HepG2 (cell line): ENCODE data around the gene SCO1. TPM values are rescaled to one million over a fixed set of nuclear protein-coding genes. Genes with fewer than 3 reads are reported as not detected.

Experiments
- ATAC-seq: fragments of 200-7000 bp; cut with Tn5 transposase; 3 replicates; pipeline ENCODE4 v1.9.1; 2020; ENCODE audit warnings: mild to moderate bottlenecking, moderate library complexity
- BruUV-seq: library from RNA; stranded (reverse); fragments of 400-500 nt; replicated peaks from 2 replicates; lab custom pipeline; 2021; lab: Mats Ljungman, UMichigan
- CTCF ChIA-PET: fragments of 300-600 bp; formaldehyde crosslinking; extraction: SDS; loops from one replicate; lab custom pipeline; 2021; ENCODE audit warnings: low total read pairs, inconsistent platforms, low intra/inter-chr PET ratio; lab: Yijun Ruan, JAX
- POLR2A ChIA-PET: fragments of 350-600 bp; sonication (Branson Sonifier 250); formaldehyde crosslinking; loops from one replicate; lab custom pipeline; 2020; ENCODE audit warnings: antibody characterized with exemption, inconsistent platforms; lab: Yijun Ruan, JAX
- DNase-seq: peaks from one replicate; pipeline ENCODE4 v3.0.0-alpha.2; 2015; ENCODE audit warnings: low spot score
- FAIRE-seq: peaks from 3 replicates; lab custom pipeline; 2011; peaks lifted over from hg19 to GRCh38; lab: Jason Lieb, UNC
- H2AFZ ChIP-seq: one replicate; pipeline ENCODE4 v1.6.1; 2011; ENCODE audit warnings: low read length, inconsistent platforms
- H3K27ac ChIP-seq: fragments of 300-600 bp; 3 replicates; pipeline ENCODE4 v1.8.0; 2011; ENCODE audit warnings: mixed run types, mild to moderate bottlenecking, mixed read lengths, low read length, inconsistent platforms; ENCODE audit not compliant: insufficient read depth; ENCODE audit errors: extremely low read length
- H3K27me3 ChIP-seq, 2 experiments: fragments of 200-600 bp in 1 of 2; 2 replicates in 1 of 2; 3 replicates in 1 of 2; pipeline versions ENCODE4 v1.6.0 to v1.8.0; 2011; ENCODE audit warnings: low read length in 2 of 2, mild to moderate bottlenecking in 2 of 2, moderate library complexity in 2 of 2, inconsistent platforms in 1 of 2; ENCODE audit not compliant: insufficient read depth in 2 of 2, control insufficient read depth in 1 of 2
- H3K36me3 ChIP-seq, 2 experiments: fragments of 200-600 bp in 1 of 2; replicated peaks in 1 of 2; 2 replicates in 1 of 2; 3 replicates in 1 of 2; pipeline versions ENCODE4 v1.5.1 to v1.8.0; 2011; ENCODE audit warnings: low read length in 2 of 2, inconsistent platforms in 1 of 2; ENCODE audit not compliant: insufficient read depth in 2 of 2, control insufficient read depth in 1 of 2
- H3K4me1 ChIP-seq: 2 replicates; pipeline ENCODE4 v1.5.1; 2012; ENCODE audit warnings: low read length, inconsistent platforms; ENCODE audit not compliant: insufficient read depth
- H3K4me2 ChIP-seq: 2 replicates; pipeline ENCODE4 v1.6.0; 2011; ENCODE audit warnings: low read depth, low read length, inconsistent platforms
- H3K4me3 ChIP-seq, 3 experiments: fragments of 200-600 bp in 1 of 3; sonication (generic), shearing (Covaris generic) in 1 of 3; replicated peaks in 1 of 3; 2 replicates each; pipeline ENCODE4 v1.5.1; 2011 to 2016; ENCODE audit warnings: low read length in 3 of 3, inconsistent platforms in 2 of 3, low read depth in 2 of 3, mild to moderate bottlenecking in 2 of 3, control low read depth in 1 of 3, mixed read lengths in 1 of 3; ENCODE audit not compliant: insufficient read depth in 1 of 3
- H3K79me2 ChIP-seq: one replicate; pipeline ENCODE4 v1.6.1; 2011; ENCODE audit warnings: low read length, inconsistent platforms; ENCODE audit not compliant: insufficient read depth
- H3K9ac ChIP-seq: 2 replicates; pipeline ENCODE4 v1.6.0; 2011; ENCODE audit warnings: mild to moderate bottlenecking, low read depth, low read length, inconsistent platforms; ENCODE audit not compliant: insufficient read depth
- H3K9me3 ChIP-seq: 2 replicates; pipeline ENCODE4 v1.5.1; 2012; ENCODE audit warnings: mild to moderate bottlenecking, low read length
- H4K20me1 ChIP-seq: 2 replicates; pipeline ENCODE4 v1.6.0; 2011; ENCODE audit warnings: inconsistent platforms, mild to moderate bottlenecking, low read length, moderate library complexity; ENCODE audit not compliant: insufficient read depth
- HNF4A ChIP-seq: sonication (generic); formaldehyde crosslinking; IDR thresholded peaks from 2 replicates; pipeline ENCODE4 v1.4.0; 2020; ENCODE audit warnings: missing genetic modification reagents
- HNF4G ChIP-seq, 2 experiments: sonication (generic) in 1 of 2; formaldehyde crosslinking in 1 of 2; IDR thresholded peaks; 2 replicates each; pipeline versions ENCODE4 v1.4.0 to v1.6.1; 2011 to 2020; ENCODE audit warnings: borderline replicate concordance in 2 of 2, low read depth in 2 of 2, mild to moderate bottlenecking in 2 of 2, low read length in 1 of 2, missing genetic modification reagents in 1 of 2, moderate library complexity in 1 of 2
- JARID2 ChIP-seq: sonication (generic); formaldehyde crosslinking; IDR thresholded peaks from 2 replicates; pipeline ENCODE4 v1.8.1; 2023; ENCODE audit warnings: missing genetic modification reagents, inconsistent platforms; ENCODE audit not compliant: insufficient replicate concordance
- KDM5A ChIP-seq: fragments of 200-600 bp; sonication (generic); IDR thresholded peaks from 2 replicates; pipeline ENCODE4 v1.7.0; 2018; ENCODE audit warnings: antibody characterized with exemption, mild to moderate bottlenecking, low read length, borderline replicate concordance
- KLF16 ChIP-seq, 2 experiments: sonication (generic) in 1 of 2; formaldehyde crosslinking in 1 of 2; IDR thresholded peaks; 2 replicates each; pipeline versions ENCODE4 v1.6.1 to v1.8.0; 2016 to 2023; ENCODE audit warnings: missing genetic modification reagents in 2 of 2, missing compliant biosample characterization in 1 of 2
- MYC ChIP-seq: sonication (generic); formaldehyde crosslinking; IDR thresholded peaks from 2 replicates; pipeline ENCODE4 v1.9.0; 2021; ENCODE audit warnings: missing genetic modification reagents, borderline replicate concordance
- SP2 ChIP-seq: sonication (generic); formaldehyde crosslinking; IDR thresholded peaks from 2 replicates; pipeline ENCODE4 v1.5.1; 2020; ENCODE audit warnings: mild to moderate bottlenecking, missing genetic modification reagents
- ZNF180 ChIP-seq: sonication (generic); formaldehyde crosslinking; IDR thresholded peaks from 2 replicates; pipeline ENCODE4 v1.4.0; 2020; ENCODE audit warnings: low read depth, missing genetic modification reagents, borderline replicate concordance
- WGBS: methylation state at CpG from one replicate; pipeline ENCODE4 v1.1.6; 2017; ENCODE audit warnings: low lambda C conversion rate; 5-methylcytosine and 5-hydroxymethylcytosine counted together
- in situ Hi-C: cut with HindIII; loops from 2 replicates; pipeline ENCODE4 v1.10.0; 2017; ENCODE audit warnings: low pct_unique_long_range_greater_than_20kb; ENCODE audit not compliant: extremely low pct_ligation_motif_present
- intact Hi-C: fragments of 100-400 bp; cut with micrococcal nuclease; formaldehyde crosslinking; loops from one replicate; pipeline ENCODE4 v1.10.0; 2022; ENCODE audit not compliant: unreplicated experiment
- polyA plus RNA-seq, 8 experiments: library from polyadenylated mRNA; depleted of rRNA in 3 of 8; stranded (reverse) in 7 of 8; unstranded in 1 of 8; fragments of >200 nt; fragmentation: Illumina TruSeq in 4 of 8; extraction: Trizol in 4 of 8; gene quantifications; 2 replicates each; pipeline versions ENCODE4 v1.2.1 to v1.2.3, GENCODE V29; 2011 to 2016; ENCODE audit warnings: low read depth in 4 of 8, missing spikeins in 1 of 8, mixed read lengths in 1 of 8; ENCODE audit not compliant: insufficient read depth in 1 of 8
- total RNA-seq, 5 experiments: library from RNA; depleted of rRNA; stranded (reverse); fragments of >200 nt; fragmentation: Illumina TruSeq; extraction: Trizol; gene quantifications; 2 replicates each; pipeline ENCODE4 v1.2.3, GENCODE V29; 2016; ENCODE audit warnings: low read depth in 1 of 5
- TF ChIP-seq, protein P1 (sequence below): sonication (generic); formaldehyde crosslinking; IDR thresholded peaks from 2 replicates; pipeline ENCODE4 v1.4.0; 2020; ENCODE audit warnings: missing genetic modification reagents
- TF ChIP-seq, protein P2 (sequence below): sonication (generic); formaldehyde crosslinking; IDR thresholded peaks from 2 replicates; pipeline ENCODE4 v1.4.0; 2020; ENCODE audit warnings: missing genetic modification reagents, borderline replicate concordance
- TF ChIP-seq, protein P3 (sequence below): sonication (generic); formaldehyde crosslinking; IDR thresholded peaks from 2 replicates; pipeline ENCODE4 v1.8.0; 2022; ENCODE audit warnings: missing genetic modification reagents, mild to moderate bottlenecking, borderline replicate concordance

Gene SCO1
- total and polyA plus RNA-seq, 2 of the 13 experiments (the other 11 are each of a cell fraction or from before 2014, with no cell fraction given), result 11.4 to 50.3 TPM

DNA sequence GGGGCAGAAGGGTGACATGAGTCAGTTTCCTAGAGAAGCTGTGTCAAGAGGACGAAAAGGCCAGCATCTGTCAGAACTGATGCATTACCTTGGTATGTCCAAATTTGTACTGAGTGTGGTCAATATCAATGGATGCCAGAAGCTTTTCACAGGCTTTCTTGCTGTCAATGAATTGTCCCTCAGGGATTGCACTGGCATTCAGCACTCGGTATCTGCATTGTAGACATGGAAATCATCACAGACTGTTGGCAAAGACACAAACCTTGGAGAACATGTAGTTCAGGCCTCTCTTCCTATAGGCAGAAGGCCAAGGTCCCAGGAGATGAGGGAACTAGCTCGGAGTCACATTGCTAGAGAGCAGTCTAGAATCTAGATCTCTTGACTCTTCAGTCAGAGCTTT is 56.9 kb downstream of the SCO1 start (continued):
- TF ChIP-seq SP2 (CRISPR knock-in tag), result no peak
- no peak for TF ChIP-seq KDM5A

DNA sequence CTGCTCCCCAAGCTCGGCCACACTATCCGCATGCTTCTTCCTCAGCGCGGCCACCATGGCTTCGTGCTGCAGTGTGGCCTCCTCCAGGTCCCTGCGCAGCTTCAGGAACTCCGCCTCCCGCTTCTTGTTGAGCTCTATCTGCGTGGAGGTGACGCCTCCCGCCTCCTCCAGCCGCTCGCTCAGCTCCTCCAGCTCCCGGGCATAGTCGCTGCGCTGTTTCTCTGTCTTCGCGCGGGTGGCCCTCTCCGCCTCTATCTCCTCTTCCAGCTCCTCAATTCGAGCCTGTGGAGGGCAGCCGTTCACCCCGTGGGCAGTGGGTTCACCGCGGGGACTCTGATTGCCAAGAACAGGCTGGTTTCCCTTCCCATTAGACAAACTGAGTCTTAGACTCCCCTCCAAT is 59.2 kb downstream of the SCO1 start:
- H3K9ac ChIP-seq, result no peak overlapping the region
- in situ Hi-C loops (no loop called here), intact Hi-C loops (no loop called here)
- no peak overlapping the region for H2AFZ ChIP-seq
- ATAC-seq (no peak), DNase-seq (no peak), FAIRE-seq (no peak)
- no peaks in the 10 kb centered on the region for H3K4me1 ChIP-seq
- H3K27me3 ChIP-seq, result no peaks in the 10 kb centered on the region
- H3K4me2 ChIP-seq, result no peak overlapping the region
- ChIA-PET CTCF (no interaction called here), POLR2A (no interaction called here)
- no peaks in the 10 kb centered on the region for H3K9me3 ChIP-seq
- H3K27ac ChIP-seq, result no peak overlapping the region
- peaks cover 2 to 18% of the 10 kb centered on the region in 2 experiments; a peak in 3 of 5 replicates for H3K36me3 ChIP-seq
- H4K20me1 ChIP-seq, result no peaks in the 10 kb centered on the region
- no peak overlapping the region for H3K4me3 ChIP-seq
- 91% methylated on average over 25 of the region's 25 CpGs for WGBS
- no TSS peak for BruUV-seq
- H3K79me2 ChIP-seq, result no peaks in the 10 kb centered on the region
- TF ChIP-seq, protein P1, sequence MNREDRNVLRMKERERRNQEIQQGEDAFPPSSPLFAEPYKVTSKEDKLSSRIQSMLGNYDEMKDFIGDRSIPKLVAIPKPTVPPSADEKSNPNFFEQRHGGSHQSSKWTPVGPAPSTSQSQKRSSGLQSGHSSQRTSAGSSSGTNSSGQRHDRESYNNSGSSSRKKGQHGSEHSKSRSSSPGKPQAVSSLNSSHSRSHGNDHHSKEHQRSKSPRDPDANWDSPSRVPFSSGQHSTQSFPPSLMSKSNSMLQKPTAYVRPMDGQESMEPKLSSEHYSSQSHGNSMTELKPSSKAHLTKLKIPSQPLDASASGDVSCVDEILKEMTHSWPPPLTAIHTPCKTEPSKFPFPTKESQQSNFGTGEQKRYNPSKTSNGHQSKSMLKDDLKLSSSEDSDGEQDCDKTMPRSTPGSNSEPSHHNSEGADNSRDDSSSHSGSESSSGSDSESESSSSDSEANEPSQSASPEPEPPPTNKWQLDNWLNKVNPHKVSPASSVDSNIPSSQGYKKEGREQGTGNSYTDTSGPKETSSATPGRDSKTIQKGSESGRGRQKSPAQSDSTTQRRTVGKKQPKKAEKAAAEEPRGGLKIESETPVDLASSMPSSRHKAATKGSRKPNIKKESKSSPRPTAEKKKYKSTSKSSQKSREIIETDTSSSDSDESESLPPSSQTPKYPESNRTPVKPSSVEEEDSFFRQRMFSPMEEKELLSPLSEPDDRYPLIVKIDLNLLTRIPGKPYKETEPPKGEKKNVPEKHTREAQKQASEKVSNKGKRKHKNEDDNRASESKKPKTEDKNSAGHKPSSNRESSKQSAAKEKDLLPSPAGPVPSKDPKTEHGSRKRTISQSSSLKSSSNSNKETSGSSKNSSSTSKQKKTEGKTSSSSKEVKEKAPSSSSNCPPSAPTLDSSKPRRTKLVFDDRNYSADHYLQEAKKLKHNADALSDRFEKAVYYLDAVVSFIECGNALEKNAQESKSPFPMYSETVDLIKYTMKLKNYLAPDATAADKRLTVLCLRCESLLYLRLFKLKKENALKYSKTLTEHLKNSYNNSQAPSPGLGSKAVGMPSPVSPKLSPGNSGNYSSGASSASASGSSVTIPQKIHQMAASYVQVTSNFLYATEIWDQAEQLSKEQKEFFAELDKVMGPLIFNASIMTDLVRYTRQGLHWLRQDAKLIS (CRISPR knock-in tag), result no peak
- TF ChIP-seq JARID2 (no peak), MYC (no peak), ZNF180 (CRISPR knock-in tag) (no peak), KLF16 (CRISPR knock-in tag; IDR thresholded peaks at IDR 0.05) (no peak), HNF4G (IDR thresholded peaks at IDR 0.05; ENCODE audit: borderline replicate concordance, low read depth, low read length) (no peak), HNF4G (CRISPR knock-in tag; IDR thresholded peaks at IDR 0.05; ENCODE audit: borderline replicate concordance, low read depth) (no peak), HNF4A (CRISPR knock-in tag) (no peak)
- TF ChIP-seq, protein P2, sequence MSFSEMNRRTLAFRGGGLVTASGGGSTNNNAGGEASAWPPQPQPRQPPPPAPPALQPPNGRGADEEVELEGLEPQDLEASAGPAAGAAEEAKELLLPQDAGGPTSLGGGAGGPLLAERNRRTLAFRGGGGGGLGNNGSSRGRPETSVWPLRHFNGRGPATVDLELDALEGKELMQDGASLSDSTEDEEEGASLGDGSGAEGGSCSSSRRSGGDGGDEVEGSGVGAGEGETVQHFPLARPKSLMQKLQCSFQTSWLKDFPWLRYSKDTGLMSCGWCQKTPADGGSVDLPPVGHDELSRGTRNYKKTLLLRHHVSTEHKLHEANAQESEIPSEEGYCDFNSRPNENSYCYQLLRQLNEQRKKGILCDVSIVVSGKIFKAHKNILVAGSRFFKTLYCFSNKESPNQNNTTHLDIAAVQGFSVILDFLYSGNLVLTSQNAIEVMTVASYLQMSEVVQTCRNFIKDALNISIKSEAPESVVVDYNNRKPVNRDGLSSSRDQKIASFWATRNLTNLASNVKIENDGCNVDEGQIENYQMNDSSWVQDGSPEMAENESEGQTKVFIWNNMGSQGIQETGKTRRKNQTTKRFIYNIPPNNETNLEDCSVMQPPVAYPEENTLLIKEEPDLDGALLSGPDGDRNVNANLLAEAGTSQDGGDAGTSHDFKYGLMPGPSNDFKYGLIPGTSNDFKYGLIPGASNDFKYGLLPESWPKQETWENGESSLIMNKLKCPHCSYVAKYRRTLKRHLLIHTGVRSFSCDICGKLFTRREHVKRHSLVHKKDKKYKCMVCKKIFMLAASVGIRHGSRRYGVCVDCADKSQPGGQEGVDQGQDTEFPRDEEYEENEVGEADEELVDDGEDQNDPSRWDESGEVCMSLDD (CRISPR knock-in tag), result no peak
- TF ChIP-seq, protein P3, sequence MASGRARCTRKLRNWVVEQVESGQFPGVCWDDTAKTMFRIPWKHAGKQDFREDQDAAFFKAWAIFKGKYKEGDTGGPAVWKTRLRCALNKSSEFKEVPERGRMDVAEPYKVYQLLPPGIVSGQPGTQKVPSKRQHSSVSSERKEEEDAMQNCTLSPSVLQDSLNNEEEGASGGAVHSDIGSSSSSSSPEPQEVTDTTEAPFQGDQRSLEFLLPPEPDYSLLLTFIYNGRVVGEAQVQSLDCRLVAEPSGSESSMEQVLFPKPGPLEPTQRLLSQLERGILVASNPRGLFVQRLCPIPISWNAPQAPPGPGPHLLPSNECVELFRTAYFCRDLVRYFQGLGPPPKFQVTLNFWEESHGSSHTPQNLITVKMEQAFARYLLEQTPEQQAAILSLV (CRISPR knock-in tag), result no peak
